Activated CD4-positive, alpha-beta T cell treated with anti-CD3 and anti-CD28 coated beads for 24 hours (primary cell): ENCODE data around the gene ONECUT2.
"Not testable (repeated sequence)": the region's sequence is repeated elsewhere in the genome, so short reads cannot be mapped to it uniquely, and the experiment has no call there.

ENCODE experiments used
- DNase-seq, 2 donors: peaks; one replicate each; pipeline ENCODE4 v3.0.0-alpha.2; 2020; ENCODE audit warnings: low read depth in 2 of 2

ONECUT2 gene

GRCh38 chr18:57446322-57446721 lies 11.1 kb downstream of the ONECUT2 start:
- DNase-seq: no peak

DNA sequence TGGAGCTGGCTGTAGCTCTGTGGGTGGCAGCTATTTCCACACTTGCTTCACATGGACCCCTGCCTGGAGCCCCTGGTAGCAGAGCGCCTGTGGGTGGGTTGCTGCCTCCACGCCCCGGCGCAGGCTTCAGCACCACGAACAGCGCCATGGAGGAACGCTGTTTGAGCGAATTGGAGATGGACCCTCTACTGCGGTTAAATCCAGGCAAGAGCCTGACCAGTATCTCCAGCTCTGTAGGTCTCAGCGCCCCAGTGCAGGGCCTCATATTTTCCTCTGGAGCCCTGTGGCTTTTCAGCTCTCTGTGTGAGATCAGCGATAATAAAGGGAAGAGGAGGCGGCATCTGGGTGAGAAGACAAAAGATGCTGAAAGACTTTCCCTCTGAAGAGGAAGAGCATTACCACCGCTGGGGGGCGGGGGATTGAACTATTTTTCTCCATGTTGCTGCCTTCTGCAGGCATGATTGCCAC lies 12.0 kb downstream of the ONECUT2 start:
- no peak for DNase-seq

DNA sequence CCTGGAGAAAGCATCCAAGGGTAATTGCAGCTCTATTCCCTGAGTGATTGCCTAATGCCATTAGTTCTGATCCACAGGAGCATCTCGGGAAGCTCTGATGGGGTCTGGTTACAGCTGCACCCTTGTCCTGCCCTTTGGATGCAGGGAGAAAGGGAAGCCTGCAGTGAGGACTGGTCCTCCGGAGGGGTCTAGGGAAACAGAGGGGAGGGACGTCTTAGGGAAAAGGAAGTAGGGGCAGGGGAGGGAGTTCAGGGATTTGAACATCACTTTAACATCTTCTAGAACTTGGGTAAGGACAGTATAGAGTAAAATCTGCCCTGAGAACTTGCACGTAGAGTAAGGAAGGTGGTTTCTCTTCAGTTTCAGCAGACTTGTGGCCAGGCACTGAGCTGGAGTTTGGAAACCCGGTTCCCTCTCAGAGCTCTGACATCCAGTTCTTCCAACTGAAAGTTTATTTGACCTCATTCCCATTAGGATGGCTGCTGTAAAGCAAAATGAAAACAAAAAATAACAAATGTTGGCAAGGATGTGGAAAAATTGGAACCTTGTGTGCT lies 20.5 kb downstream of the ONECUT2 start:
- DNase-seq: no peak

DNA sequence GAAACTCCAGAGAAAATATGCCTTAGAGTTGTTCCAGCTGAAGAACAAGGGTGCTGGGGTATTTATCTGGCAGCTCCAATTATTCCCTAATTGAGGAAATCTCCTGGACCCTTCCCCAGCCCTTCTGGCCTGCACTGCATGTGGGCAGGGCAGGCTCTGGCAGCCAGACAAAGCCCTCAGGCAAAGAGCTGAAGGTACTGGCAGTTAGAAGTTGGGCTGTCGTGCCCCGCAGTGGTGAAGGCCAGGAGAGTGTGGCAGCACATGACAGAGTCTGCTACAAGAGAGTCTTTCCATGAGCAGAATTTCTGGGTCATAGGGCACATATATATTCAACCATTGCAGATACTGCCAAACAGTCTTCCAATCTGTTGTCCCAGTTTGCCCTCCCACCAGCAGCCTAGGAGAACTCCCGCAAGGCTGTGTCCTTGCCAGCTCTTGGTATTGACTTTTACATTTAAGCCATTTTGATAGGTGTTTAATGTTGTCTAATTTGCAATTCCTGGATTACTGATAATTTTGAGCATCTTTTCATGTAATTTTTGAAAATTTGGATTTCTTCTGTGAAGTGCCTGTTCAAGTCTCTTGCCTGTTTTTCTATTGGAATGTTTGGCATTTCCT lies 26.6 kb downstream of the ONECUT2 start:
- no peak for DNase-seq

DNA sequence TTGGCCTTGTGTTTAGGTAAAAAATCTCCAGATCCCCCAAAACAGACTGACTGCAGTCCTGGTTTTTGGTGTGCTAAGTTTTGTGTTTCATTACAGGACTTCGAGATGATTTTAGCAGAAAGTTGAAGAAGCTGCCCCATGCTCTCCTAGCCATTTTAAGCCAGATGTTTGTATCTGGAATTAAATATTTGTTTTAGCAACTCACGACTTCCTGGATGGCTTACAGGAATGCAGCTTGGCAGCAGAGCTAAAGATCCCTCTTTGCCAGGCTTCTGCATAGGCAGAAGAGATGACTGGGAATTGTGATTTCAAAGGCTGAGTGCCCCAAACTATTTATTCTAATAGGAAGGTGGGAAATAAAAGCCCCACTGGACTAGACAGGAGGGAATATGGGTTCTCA lies 31.1 kb downstream of the ONECUT2 start:
- no peak for DNase-seq

DNA sequence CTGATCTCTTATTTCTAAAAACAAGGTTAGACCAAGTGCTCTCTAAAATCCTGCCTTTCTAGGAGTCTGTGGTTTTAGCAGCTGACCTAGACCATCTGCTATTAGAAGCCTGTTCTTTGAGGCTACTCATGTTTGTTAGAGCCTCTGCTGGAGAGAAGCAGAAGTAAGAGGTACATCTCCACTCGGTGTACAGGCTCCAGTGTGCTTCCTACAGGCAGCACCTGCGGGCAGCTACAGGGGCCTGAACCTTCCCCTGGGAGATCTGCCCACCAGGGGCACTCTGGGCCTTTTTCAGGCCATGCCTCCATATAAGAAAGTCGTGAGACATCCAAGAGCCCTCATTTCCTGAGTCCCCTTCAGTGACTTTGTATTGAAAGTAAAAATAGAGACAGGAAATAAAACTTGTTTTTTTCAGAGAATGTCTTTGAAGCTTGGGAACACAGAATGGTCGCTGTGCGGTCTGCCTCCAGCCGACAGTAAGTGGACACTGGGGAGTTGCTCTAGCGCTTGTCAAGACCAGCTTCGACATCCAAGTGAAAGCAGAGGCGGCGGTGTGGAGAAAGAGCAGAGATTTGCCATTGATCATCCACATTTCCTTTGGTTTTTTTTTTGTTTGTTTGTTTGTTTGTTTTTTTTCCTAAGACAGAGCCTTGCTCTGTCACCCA lies 31.7 kb downstream of the ONECUT2 start:
- DNase-seq: no peak

DNA sequence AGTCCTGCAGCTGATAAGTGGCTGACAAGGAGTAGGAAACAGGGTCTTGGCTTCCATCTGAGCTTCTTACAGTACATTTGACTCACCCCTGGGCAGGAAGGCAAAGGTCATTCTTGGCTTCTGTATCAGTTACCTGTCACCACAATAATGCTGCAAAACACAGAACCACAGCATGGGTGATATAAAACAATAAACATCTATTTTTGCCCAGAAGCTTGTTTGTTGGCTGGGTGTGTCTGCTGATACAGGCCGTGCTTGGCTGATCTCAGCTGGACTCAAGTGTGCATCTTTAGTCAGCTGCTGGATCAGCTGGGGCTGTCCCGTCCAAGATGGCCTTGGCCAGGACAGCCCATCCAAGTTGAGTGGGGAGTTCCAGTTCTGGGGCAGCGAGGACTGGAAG lies 34.7 kb downstream of the ONECUT2 start:
- no peak for DNase-seq

GRCh38 chr18:57475408-57475807 lies 40.2 kb downstream of the ONECUT2 start:
- DNase-seq: no peak

- no peak for DNase-seq
Measured at GRCh38 chr18:57475903-57476302, 40.7 kb downstream of the ONECUT2 start.

GRCh38 chr18:57480733-57481132 lies 45.6 kb downstream of the ONECUT2 start:
- DNase-seq: no peak

DNA sequence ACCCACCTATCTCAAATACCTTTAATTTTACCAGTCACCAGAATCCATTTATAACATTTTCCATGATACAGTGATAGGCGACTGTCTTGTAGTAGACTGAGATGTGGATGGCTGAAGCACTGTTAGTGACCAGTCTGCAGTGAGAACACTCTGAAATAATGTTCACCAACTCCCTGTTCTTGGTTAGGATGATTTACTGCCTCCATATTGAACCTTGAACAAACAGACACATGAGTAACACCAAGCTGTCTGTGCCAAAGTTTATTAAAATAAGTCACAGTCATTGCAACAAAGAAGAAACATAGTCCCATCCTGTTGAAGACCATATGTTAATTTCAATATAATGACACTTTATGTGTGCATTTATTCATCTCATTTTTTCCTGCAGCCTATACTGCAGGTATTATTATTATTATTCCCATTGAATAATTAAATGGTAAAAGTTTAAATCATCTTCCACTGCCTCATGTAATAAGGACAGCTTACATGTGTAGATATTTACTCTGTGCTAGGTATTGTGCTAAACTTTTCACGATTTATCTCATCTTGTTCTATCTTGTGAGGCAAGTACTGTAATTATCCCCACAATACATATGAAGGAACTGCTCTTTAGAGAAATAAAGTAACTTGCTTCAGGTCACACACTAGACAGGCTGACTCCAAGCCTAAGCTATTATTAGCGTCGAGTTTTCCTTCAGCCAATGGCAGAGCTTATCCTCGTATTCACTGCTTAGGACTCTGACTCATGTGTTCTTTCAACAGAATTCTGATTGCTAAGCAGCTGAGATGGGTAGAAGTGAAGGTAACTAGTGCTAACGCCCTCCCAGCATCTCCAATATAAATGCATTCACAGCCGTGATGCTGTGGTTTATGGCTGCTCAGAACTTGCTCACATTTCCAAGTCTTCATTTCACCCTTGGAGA lies 62.5 kb downstream of the ONECUT2 start:
- no peak for DNase-seq

GRCh38 chr18:57498682-57499256 lies 63.6 kb downstream of the ONECUT2 start:
- no peak for DNase-seq

DNA sequence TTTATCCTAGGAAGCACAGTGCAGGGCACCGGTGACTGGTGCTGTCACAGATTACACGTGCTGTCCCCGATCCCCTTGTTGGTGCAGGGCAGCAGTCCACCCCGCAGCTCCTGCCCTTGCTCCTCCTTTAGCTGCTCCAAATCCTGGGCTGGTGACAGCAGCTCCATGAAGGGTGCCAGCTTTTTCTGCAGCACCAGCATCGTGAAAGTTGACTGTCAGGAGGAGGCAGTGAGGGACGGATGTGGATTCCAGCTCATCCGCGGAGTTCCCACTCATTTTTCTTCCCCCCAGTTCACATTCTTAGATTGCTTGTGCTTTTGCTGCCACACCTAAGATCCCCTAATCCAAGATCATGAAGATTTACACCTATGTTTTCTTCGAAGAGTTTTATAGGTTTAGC lies 67.5 kb downstream of the ONECUT2 start:
- DNase-seq: no peak

GRCh38 chr18:57505231-57505630 lies 70.1 kb downstream of the ONECUT2 start:
- no peak for DNase-seq

- no peak for DNase-seq
Measured at GRCh38 chr18:57516056-57516455, 80.9 kb downstream of the ONECUT2 start.

- DNase-seq: no peak
Measured at GRCh38 chr18:57518533-57518932, 83.4 kb downstream of the ONECUT2 start.

DNA sequence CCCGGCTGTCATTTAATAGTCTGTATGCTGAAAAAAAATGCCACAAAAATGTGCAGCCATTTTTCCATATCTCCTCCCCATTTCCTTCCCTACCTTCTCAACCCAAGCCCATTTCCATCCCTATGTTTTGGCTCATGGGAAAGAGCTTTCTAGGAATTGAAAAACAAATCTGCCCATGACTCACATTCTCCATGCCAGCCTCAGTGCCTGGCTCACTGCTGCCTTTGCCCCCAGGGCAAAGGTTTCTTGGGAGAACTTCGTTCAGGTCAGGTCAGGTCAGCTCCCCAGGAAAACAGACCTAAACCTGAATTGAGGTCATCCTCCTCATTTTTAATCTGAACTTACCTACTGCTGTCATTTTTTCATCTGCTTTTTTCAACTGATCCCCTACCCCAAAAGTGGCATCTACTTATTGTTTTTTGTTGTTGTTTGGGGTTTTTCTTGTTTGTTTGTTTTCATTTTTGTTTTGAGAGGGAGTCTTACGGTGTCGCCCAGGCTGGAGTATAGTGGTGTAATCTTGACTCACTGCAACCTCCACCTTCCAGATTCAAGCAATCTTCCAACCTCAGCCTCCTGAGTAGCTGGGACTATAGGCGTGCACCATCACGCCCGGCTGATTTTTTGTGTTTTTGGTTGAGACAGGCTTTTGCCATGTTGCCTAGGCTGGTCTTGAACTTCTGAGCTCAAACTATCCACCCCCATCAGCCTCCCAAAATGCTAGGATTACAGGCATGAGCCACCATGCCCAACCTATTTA lies 84.7 kb downstream of the ONECUT2 start:
- DNase-seq: no peak

GRCh38 chr18:57522348-57522747 lies 87.2 kb downstream of the ONECUT2 start:
- DNase-seq: not testable (repeated sequence)

- no peak for DNase-seq
Measured at GRCh38 chr18:57523171-57523956, 88.2 kb downstream of the ONECUT2 start.

DNA sequence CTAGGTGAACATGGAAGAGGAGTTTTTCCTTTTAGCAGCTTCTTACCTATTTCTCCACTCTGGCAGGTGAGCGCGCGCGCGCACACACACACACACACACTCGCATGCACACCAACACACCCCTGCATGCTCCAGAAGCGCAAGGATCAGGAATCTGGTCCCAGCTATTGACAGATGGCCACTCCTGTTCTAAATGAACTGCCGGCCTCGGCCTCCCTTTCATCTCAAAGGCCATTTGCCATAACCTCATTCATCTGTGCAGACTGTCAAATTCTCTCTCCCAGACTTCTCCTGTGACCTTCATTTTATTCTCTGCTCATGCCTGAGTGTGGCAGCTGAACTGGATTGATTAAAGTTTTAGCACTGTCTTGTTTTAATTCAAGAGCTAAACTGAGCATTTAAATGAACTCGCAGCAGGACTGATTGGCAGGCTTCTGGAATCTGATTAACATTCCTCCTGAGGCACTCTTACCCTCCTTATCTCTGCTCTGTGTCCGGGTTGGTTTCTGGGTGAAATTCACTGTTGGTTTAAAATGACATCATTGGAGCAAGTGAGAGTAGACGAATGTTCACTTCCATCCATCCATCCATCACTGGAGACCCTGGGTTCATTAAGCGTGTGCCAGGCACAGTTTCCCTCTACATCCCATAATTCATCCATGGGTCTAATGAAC lies 92.5 kb downstream of the ONECUT2 start:
- no peak for DNase-seq
